GM08714 (cell line): ENCODE results near the gene AMD1.
"Not testable (repeated sequence)": the region's sequence is repeated elsewhere in the genome, so short reads cannot be mapped to it uniquely, and the experiment has no call there.

Source experiments
- H3K4me3 ChIP-seq: fragments of 200-500 bp; sonication (Bioruptor generic); 2 replicates; pipeline ENCODE4 v1.5.1; 2014; ENCODE audit warnings: mild to moderate bottlenecking, low read length, inconsistent platforms
- ZNF274 ChIP-seq: IDR thresholded peaks from 2 replicates; pipeline ENCODE4 v1.6.1; 2012; ENCODE audit warnings: mild to moderate bottlenecking, low read depth, low read length

The AMD1 gene

GRCh38 chr6:110873981-110874879 lies at the start of gene AMD1:
Gene AMD1 (plus strand): TSS chr6:110874785. CDS start chr6:110875106, 321 bp downstream.
- H3K4me3 ChIP-seq, result peak within 1 kb of the TSS; percentile 97
- TF ChIP-seq ZNF274, result no peak

- TF ChIP-seq ZNF274, result no peak
- H3K4me3 ChIP-seq, result no peak overlapping the region
These were observed 48.1 kb upstream of the AMD1 start for GRCh38 chr6:110826236-110827129.

GRCh38 chr6:110828396-110828795 lies 46.2 kb upstream of the AMD1 start:
- no peak for TF ChIP-seq ZNF274
- H3K4me3 ChIP-seq, result no peak overlapping the region

- no peak for TF ChIP-seq ZNF274
- H3K4me3 ChIP-seq, result no peak overlapping the region
These were observed 43.2 kb upstream of the AMD1 start for GRCh38 chr6:110831405-110831804.

- TF ChIP-seq ZNF274, result no peak
- no peak overlapping the region for H3K4me3 ChIP-seq
These were observed 40.8 kb upstream of the AMD1 start for GRCh38 chr6:110833831-110834230.

- not testable (repeated sequence) for H3K4me3 ChIP-seq
These were observed 38.8 kb upstream of the AMD1 start for GRCh38 chr6:110835751-110836150.

GRCh38 chr6:110841266-110841665 lies 33.3 kb upstream of the AMD1 start:
- TF ChIP-seq ZNF274, result no peak
- no peak overlapping the region for H3K4me3 ChIP-seq

- TF ChIP-seq ZNF274, result no peak
- no peak overlapping the region for H3K4me3 ChIP-seq
These were observed 24.8 kb upstream of the AMD1 start for GRCh38 chr6:110849781-110850180.

GRCh38 chr6:110852773-110853172 lies 21.8 kb upstream of the AMD1 start:
- H3K4me3 ChIP-seq, result no peak overlapping the region
- TF ChIP-seq ZNF274, result no peak

- no peak overlapping the region for H3K4me3 ChIP-seq
- TF ChIP-seq ZNF274, result no peak
These were observed 20.7 kb upstream of the AMD1 start for GRCh38 chr6:110853754-110854477.

GRCh38 chr6:110856296-110856695 lies 18.3 kb upstream of the AMD1 start:
- H3K4me3 ChIP-seq, result no peak overlapping the region
- TF ChIP-seq ZNF274, result no peak

GRCh38 chr6:110858016-110858415 lies 16.6 kb upstream of the AMD1 start:
- no peak overlapping the region for H3K4me3 ChIP-seq
- TF ChIP-seq ZNF274, result no peak

GRCh38 chr6:110858562-110859214 lies 15.9 kb upstream of the AMD1 start:
- no peak for TF ChIP-seq ZNF274
- H3K4me3 ChIP-seq, result no peak overlapping the region

GRCh38 chr6:110859335-110859792 lies 15.2 kb upstream of the AMD1 start:
- H3K4me3 ChIP-seq, result peak overlapping the region; percentile 14; the same call in 1 of the 2 replicates
- no peak for TF ChIP-seq ZNF274
